Stimulated activated CD8-positive, alpha-beta memory T cell treated with anti-CD3 and anti-CD28 coated beads, Interleukin-15, amount 100 ng/mL, for 24 hours (primary cell): ENCODE data around the gene ZNF33B.
A peak's percentile ranks its signal among the peaks of the same experiment; 100 is the strongest.
"Not testable (repeated sequence)": the region's sequence is repeated elsewhere in the genome, so short reads cannot be mapped to it uniquely, and the experiment has no call there.

ENCODE experiments used
- DNase-seq: peaks from one replicate; pipeline ENCODE4 v3.0.0-alpha.2; 2020; ENCODE audit warnings: low read depth

Gene ZNF33B

DNA sequence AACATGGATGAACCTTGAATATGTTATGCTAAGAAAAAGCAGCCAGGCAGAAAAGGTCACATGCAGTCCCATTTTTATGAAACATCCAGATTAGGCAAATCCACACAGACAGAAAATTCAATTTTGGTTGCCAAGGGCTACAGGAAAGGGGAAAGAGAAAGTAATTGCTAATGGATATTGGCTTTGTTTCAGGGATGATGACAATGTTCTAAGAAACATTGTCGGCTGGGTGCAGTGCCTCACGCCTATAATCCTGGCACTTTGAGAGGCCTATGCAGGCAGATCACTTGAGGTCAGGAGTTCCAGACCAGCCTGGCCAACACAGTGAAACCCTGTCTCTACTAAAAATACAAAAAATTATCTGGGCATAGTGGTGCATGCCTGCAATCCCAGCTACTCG is 23.0 kb downstream of the ZNF33B start:
- DNase-seq = no peak

DNA sequence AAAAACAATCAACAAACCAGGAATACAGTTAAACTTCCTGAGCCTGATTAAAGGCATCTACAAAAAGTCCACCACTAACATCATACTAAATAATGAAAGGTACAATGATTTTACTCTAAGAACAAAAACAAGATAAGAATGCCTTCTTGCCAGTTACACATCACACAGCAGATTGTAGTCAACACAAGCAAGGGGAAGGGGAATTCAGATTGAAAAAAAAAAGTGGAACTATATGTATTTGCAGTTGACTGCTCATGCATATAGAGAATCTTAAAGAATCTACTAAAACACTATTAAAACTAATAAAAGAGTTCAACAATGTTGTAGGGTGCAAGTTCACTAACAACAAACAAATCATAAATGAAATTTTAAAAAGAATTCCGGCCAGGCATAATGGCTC is 28.5 kb downstream of the ZNF33B start:
- DNase-seq = no peak

GRCh38 chr10:42598249-42598873 is 40.0 kb downstream of the ZNF33B start:
- DNase-seq = no peak

DNA sequence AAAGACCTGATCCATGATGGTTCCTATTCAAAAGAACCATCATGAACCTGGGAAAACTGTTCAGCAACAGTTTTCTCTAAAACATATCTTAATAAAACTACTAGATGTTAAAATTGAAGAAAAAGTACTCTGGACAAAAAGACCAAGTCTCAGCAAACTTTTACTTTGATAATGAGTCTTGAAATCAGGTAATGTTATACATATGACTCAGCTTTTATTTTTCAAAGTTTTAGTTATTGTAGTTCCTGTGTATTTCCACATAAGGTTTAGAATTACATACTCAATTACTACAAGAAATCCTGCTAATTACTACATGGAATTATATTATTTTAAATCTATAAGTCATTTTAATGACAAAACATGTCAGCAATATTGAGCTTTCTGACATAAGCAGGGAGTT is 42.2 kb downstream of the ZNF33B start:
- DNase-seq = no peak

- DNase-seq = no peak
Measured at GRCh38 chr10:42594246-42594650, 44.1 kb downstream of the ZNF33B start.

DNA sequence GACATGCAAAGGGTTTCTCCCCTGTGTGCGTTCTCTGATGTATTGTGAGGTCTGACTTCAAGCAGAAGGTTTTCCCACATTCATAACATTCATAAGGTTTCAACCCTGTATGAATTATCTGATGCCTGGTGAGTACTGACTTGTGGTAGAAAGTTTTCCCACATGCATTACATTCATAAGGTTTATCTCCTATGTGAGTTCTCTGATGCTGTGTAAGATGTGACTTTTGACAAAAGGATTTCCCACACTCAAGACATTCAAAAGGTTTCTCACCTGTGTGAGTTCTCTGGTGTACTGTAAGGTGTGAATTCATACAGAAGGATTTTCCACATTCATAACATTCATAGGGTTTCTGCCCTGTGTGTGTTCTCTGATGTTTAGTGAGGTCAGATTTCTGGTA is 45.1 kb downstream of the ZNF33B start:
- DNase-seq = no peak

GRCh38 chr10:42583828-42584227 is 54.5 kb downstream of the ZNF33B start:
- no peak for DNase-seq

DNA sequence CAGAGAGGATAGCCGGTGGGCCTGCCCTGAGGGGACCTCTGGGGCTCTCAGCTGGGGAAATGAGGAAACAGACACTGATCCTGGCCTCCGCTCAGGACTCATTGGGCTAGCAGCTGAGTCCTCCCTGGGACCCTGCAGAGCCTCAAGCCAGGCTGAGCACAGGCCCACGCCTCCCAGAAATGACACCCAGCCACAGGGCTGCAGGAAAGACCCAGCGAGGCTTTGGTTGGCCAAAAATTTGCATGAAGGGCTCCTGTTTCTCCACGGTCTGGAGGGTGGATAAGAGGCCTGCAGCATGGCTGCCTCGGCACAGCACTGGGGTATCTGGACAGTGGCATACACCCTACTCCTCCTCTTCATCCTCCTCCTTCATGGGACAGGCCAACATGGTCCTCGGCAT is 60.4 kb downstream of the ZNF33B start:
- no peak for DNase-seq

DNA sequence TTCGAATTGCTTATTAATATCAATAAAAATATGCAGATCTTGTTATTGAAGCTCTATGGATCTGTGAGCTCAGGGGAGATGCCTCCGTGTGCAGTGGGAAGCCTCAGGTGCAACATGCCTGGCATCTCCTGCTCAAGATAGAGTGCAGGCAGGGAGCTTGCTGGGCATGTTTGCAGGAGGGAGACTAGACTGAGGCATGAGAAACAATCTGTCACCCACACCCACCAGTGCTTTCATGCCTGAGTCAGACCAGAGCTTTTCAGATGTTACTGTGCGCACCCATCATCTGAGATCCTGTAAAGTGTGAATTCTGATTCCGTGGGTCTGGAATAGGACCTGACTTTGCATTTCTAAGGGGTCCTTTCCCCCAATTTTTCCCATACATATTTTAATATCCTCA is 62.0 kb downstream of the ZNF33B start:
- no peak for DNase-seq

DNA sequence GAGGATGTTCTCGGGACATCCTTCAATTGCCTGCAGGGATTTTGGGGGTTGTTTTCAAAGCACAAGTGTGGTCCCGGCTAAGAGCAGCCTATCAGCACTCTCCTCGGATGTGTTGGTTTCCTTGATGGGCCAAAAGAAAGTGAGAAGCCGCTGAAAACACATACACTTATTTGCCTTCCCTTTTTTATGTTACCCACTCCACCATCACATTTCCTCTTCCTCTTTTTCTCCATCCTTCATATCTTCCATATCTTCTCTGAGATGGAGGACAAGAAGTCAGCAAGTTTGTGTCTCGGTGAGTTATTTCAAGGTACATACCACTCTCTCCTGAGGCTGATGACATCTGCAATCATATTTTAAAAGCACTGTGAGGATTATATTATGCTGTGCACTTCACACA is 64.0 kb downstream of the ZNF33B start:
- no peak for DNase-seq

DNA sequence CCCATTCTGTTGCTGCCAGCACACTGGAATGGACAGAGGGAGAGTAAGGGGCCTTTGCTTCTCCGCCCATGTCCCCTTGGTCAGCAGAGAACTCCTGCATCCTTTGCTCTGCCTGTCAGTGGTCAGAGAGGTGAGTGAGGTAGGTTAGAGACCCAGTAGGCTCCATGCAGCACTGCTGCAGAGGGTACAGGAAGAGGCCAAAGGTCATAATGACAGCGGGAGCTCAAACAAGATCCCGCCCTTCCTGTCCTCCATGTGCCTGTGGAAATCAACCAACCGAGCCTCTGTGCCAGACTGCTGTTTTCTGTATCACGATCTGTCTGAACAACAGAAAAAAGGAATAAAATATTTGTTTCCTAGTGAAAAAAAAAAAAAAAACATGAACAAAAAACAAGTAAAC is 81.4 kb downstream of the ZNF33B start:
- DNase-seq = no peak

DNA sequence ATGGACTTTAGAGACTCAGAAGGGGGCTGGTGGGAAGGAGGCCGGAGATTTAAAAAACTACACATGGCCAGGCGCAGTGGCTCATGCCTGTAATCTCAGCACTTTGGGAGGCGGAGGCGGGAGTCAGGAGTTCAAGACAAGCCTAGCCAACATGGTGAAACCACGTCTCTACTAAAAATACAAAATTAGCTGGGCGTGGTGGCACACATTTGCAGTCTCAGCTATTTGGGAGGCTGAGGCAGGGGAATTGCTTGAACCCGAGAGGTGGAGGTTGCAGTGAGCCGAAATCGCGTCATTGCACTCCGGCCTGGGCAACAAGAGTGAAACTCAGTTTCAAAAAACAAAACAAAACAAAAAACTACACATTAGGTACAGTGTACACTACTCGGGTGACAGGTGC is 84.8 kb downstream of the ZNF33B start:
- not testable (repeated sequence) for DNase-seq

- DNase-seq = no peak
Measured at GRCh38 chr10:42553064-42553407, 85.3 kb downstream of the ZNF33B start.

- DNase-seq = peak; percentile 87
Measured at GRCh38 chr10:42552188-42553063, 85.9 kb downstream of the ZNF33B start.

DNA sequence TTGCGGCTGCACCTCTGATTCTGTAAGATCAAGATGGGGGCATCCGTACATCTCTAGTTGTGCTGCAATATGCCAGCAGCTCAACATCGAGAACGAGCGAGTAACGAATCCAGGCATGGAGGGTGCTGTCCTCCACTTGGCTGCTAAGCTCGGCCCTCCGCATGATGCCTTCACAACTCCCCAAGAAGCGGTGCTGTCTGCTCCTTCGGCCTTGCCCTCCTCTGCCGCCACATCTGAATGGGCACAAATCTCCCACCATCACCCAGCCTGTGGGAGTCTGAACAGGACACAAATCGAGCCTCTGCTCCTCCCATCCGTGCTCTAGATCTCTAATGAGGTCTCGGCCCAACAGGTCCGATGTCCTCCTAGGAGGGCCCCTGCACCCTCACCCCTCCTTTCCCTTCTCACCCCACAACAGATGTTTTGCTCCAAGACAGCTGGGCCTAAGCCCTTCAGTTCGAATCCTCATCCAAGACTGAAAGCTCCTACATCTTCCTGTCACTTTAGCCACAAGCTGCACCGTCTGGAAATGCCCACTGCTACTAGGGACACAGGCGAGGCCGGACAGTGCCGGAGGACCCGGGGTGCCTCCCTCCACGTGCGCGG is 86.7 kb downstream of the ZNF33B start:
- DNase-seq = no peak

DNA sequence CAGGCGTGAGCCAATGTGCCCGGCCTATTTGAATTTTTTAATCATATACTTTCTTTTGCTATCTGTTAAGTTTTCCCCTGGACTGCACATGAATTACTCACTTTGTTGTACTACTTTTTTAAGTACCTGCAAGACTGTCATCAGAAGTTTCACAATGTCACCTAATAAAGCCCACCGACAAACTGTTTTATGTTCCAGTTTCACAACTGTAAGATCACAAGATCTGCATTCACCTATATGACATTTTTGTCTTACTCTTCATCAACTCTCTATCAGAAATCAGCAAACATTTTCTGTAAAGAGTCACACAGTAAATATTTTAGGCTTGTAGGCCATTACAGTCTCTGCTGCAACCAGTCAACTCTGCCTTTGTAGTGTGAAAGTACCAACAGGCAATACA is 88.5 kb downstream of the ZNF33B start:
- DNase-seq = no peak

DNA sequence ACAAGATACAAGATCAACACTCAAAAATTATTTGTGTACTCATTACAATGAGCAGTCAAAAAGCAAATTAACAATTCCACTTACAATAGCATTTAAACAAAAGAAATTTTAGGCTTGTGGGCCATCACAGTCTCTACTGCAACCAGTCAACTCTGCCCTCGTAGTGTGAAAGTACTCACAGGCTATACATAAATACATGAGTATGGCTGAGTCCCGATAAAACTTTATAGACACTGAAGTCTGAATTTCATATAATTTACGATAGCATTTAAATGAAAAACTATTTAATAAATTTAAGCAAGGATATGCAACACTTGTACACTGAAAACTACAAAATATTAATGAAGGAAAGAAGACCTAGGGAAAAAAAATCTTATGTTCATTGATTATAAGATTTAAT is 90.1 kb downstream of the ZNF33B start:
- no peak for DNase-seq

- DNase-seq = no peak
Measured at GRCh38 chr10:42544945-42545344, 93.4 kb downstream of the ZNF33B start.

GRCh38 chr10:42543840-42544372 is 94.5 kb downstream of the ZNF33B start:
- no peak for DNase-seq
